GM03348 (cell line): ENCODE data around the gene NUDT16.

Source experiments
- DNase-seq: peaks from one replicate; pipeline ENCODE4 v3.0.0; 2012; ENCODE audit warnings: low spot score

The NUDT16 gene

GRCh38 chr3:131386429-131387165, 5.0 kb downstream of the NUDT16 start:
- no peak for DNase-seq

DNA sequence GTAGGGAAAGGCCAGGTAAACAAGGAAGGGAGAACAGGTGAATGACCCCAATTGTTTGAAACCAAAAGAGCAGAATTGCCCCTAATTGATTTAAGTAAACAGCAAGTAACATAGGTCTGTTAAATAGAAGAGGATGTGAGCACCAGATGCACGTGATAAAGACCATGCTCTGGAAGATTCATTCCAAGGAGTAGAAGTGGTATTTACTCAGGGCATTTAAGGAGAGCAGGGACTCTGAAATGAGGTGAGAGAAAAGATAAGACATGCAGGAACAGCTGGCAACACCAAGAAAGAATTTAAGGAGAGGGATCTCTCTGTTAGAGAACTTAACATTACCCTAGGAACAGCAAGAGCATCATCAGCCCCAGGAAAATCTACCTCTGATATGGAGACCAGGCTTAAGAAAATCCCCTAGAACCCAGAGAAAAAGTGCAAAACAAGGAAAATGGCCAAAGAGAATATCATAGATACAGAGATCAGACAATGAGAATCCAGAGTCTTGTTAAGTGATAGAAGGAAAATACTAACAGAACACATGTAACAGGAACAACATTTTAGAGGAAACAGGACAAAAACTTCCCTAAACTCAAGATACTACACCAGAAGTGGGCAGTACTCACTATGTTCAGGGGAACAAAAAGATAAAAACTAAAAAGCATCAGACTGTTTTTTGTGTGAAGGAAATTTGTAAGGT, 6.4 kb downstream of the NUDT16 start:
- no peak for DNase-seq

- DNase-seq = peak; percentile 4
Observed at GRCh38 chr3:131388490-131388799, 6.9 kb downstream of the NUDT16 start.

DNA sequence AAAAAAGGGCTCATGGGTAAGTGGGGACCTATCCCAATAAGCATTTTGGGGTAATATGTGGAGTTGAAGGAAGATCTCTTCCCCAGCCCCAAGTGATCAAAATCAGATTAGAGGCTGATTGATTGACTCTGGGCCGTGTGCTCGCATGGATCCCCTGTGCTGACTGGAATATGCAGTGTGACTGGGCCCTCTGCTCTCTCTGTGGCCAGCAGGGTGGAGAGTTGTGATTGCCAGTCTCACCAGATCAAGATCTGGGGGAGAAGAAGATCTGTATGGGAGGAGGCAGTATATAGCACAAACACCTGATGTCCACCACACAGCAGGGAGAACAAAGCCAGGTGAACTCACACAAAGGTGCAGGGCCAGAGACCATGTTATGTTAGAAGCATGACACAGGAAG, 8.8 kb downstream of the NUDT16 start:
- no peak for DNase-seq

DNA sequence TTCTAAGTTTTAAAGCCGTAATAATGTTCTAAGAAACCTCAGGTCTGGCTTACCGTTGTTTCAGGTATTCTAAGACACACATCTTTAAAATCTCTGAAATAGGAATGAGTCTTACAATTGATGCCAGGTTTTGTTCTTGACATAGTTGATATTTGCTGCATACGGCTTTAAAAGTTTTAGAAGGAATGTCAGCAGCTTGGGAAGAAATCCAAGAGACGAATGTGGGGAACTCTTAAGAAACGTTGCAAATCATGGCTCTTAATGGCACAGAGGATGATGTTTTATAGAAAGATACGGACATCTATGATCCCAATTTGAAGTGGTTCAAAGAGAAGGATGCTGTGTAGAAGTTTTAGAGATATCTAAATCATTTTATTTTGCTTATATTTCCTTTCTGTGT, 11.5 kb downstream of the NUDT16 start:
- DNase-seq = no peak

- no peak for DNase-seq
Observed at GRCh38 chr3:131393868-131394267, 12.3 kb downstream of the NUDT16 start.

DNA sequence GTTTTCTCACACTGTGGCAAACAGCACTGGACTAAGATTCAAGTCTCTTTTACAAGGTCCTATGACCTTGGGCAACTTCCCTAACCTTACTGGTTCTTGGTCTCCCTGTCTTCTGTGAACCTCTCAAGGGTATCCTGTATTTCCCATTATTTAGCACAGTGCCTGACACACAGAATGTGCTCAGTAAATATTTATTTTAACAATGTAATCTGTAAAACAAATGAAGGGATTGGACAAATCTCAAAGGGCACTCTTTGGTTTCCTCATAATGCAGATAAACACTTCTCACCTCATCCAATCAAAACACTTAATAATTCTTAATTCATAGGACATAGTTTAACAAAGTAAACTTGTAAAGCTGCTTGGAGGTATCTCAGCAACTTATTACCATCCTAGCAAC, 12.8 kb downstream of the NUDT16 start:
- DNase-seq = no peak

DNA sequence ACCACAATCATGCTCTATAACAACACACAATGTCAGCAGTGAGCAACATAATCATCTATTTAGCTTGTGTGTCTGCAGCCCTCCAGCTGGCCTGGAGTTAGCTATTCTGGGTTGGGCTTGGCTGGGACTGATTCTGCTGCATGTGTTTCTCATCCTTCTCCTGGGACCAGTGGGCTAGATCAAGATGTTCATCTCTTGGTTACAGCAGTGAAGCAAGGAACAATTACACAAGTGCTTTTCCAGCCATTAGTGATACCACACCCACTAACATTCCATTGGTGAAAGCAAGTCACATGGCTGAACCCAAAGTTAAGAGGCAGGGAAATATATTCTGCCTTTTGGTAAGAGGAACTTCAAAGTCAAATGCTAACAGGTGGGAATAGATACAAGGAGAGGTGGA, 14.6 kb downstream of the NUDT16 start:
- DNase-seq = peak; percentile 27

DNA sequence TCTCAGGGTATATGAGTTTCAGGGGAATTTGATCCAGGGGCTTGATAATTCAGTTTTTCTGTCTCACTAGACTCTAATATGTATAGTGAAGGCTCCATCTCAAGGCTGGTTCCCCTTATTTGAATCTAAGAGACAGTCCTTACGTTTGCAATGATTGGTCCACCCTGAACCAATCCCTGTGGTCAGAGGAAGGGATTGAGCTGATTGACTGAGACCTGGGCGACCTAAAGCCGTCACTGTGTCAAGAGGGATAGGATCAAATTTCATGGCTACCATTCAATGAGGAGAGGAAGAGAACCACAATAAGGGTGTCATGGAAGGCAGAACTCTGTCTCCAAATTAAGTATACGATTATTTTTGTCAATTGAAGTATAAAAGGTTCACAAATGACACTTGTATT, 16.3 kb downstream of the NUDT16 start:
- no peak for DNase-seq

DNA sequence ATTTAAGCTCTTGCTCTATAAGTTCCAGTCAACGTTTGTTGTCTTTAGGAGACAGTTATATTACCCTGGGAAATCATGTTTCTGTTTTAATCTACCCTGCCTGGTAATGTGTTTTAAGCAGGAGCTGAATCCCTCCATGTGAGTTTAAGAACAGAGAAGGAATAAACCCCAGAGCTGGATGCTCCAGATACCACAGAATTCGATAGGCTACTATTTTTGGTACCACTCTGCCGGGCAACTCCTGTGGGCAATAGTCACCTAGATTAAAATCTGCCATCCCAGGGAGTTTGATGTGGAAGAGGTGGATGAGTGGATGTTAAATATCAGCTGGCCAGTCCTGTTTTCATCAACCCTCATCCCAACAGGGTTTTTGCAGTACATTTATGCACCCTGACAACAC, 20.4 kb downstream of the NUDT16 start:
- no peak for DNase-seq

- DNase-seq = peak; percentile 35
Observed at GRCh38 chr3:131402391-131403039, 20.9 kb downstream of the NUDT16 start.

DNA sequence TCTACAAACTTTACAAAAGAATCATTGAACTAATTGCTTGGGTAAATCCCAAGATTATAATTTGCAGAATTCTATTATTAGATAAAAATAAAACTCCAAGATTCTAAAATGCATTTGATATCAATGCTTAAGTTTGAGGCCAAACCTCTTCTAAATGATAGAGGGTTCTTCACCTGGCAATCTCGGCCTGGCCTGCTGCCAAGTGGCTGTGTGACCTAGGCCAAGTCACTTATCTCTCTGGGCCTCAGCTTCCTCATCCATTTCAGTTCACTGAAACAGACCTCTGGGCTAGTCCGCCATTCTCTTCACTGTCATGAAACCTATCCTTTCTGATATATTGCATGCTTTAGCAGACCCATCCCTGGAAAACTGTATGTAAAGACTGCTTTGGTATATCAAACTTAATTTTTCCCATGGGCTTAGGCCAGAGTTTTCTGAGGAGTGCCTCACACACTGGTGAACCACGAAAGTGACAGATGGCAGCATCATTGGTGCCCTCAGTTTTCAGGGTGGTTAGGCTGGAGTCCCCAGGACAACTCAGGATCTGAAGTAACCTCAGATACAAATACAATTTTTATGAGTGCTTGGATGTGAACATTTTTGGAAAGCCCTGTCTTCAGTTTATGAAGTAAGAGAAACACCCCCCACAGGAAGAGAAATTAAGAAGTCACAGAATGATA, 21.8 kb downstream of the NUDT16 start:
- DNase-seq = no peak

DNA sequence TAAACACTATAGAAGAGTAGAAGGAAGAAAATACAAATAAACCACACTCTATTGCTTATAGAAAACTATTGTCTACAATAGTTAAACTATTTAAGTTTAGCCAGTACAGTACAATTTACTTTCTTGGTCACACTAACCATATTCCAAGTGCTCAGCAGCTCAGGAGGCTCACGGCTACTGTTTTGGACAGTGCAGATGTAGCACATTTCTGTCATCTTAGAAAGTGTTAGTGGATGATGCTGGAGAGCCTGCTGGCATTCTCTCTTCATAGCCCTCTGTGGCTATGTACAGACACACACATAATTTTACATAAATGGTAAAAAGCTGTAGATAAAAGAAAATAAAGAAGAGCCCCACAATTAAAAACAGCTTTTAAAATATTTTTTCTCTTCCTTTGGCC, 23.8 kb downstream of the NUDT16 start:
- DNase-seq = no peak

DNA sequence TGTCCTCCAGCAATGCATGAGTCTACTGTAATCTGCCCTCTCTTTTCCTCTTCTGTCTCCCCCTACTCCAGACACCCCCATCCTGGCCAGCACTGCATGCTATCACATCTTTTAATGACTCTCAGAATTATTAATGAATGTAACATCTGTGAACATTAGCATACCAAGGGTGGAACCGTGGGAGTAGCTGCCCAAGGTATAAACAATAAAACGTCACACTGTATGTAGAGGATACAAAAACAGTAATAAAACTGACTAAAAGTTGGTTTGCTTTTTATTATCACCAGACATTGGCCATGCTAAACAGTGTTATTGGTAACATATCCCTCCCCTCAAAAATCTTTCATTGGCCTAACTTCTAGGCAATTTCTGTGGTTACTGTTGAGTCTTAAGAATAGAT, 24.7 kb downstream of the NUDT16 start:
- no peak for DNase-seq

GRCh38 chr3:131417751-131418150, 36.2 kb downstream of the NUDT16 start:
- no peak for DNase-seq

DNA sequence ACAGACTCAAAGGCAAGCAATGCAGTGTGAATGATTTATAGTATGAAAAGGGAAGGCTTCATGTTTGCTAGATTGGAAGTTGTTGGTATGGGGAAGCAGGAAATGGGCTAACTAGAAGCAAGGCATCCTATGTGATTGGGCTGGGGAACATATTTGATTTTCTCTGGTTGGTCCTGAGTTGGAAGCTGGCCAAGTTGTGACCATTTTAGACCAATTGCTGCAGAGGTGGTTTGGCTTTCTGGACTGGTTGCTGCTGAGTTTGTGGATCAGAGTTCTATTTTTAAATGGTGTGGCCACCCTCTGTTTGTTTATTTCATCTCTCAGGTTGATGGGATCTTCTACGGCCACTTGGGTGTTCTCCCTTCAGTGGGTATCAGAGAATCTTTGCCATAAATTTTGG, 39.7 kb downstream of the NUDT16 start:
- no peak for DNase-seq

- DNase-seq = no peak
Observed at GRCh38 chr3:131421957-131422498, 40.5 kb downstream of the NUDT16 start.

DNA sequence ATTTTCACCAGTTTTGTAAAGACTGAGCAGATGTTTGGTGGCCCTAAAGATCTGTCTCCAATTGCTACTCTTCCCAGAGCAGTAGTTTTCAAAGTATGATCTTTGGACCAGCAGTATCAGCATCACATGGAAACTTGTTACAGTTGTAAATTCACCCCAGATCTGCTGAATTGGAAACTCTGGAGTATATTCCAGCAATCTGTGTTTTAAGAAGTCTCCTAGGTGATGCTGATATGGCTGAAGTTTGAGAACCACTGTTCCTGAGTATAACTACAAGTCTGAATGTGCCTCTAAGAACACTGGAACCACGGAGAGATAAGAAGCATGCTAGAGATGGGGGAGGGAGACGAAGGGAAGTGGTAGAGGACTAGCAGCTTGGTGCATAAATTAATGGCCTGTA, 45.7 kb downstream of the NUDT16 start:
- DNase-seq = no peak

DNA sequence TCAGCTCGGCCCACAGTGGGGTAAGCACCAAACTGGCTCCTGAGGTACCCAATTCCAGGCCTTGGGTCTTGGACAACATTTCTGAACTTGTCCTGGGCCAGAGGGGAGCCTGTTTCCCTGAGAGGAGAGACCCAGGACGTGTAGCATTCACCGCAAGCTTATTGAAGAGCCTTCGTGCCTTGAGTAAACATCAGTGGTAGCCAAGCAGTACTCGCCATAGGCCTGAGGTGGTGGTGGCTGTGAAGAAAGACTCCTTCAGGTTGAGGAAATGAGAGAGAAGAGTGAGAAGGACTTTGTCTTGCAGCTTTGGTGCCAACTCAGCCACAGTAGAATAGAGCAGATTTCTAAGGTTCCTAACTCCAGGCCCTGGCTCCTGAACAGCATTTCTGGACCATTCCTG, 50.2 kb downstream of the NUDT16 start:
- no peak for DNase-seq

- DNase-seq = no peak
Observed at GRCh38 chr3:131432441-131432840, 50.9 kb downstream of the NUDT16 start.

DNA sequence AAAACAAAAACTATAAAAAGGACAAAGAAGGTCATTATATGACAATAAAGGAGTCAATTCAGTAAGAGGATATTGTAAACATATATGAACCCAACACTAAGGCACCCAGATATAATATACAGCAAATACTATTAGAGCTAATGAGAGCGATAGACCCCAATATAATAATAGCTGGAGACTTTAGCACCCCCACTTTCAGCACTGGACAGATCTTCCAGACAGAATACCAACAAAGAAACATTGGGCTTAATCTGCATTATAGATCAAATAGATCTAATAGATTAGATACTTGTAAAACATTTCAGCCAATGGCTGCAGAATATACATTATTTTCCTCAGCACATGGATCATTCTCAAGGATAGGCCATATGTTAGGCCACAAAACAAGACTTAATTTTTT, 53.4 kb downstream of the NUDT16 start:
- DNase-seq = no peak
